Right lobe of liver (tissue), 4 donors: Measurements from ENCODE around the gene FLNC.

Experiments
- CTCF ChIP-seq, 4 donors: fragments of 200-600 bp in 3 of 4; fragments of 450-650 bp in 1 of 4; IDR thresholded peaks; one replicate each; pipeline versions ENCODE4 v1.5.1 to v1.8.0; 2016 to 2022; ENCODE audit warnings: antibody characterized with exemption in 4 of 4, mild to moderate bottlenecking in 2 of 4
- POLR2A ChIP-seq: fragments of 450-650 bp; IDR thresholded peaks from one replicate; pipeline ENCODE4 v1.6.1; 2017; ENCODE audit warnings: antibody characterized with exemption, mild to moderate bottlenecking
- donor health status: DM: no; HTN: no; CAD: no.
- donor health status: DM: no; HTN: no; CAD: no.
- donor health status: DM: no; HTN: yes; CAD: no.

- no peak for TF ChIP-seq CTCF (IDR thresholded peaks at IDR 0.05)
- TF ChIP-seq POLR2A: no peak
These were observed 73.6 kb downstream of the FLNC start for GRCh38 chr7:128903621-128904361.
